GM23338 (cell line): ENCODE results near the gene BEGAIN. TPM values are rescaled to one million over a fixed set of nuclear protein-coding genes. Genes with fewer than 3 reads are reported as not detected.
A peak's percentile ranks its signal among the peaks of the same experiment; 100 is the strongest.

ENCODE experiments used
- ATAC-seq: fragments of 200-7000 bp; cut with Tn5 transposase; 3 replicates; pipeline ENCODE4 v1.9.1; 2020
- DNase-seq: peaks from one replicate; pipeline ENCODE4 v3.0.0-alpha.2; 2015; ENCODE audit warnings: low spot score
- H2AFZ ChIP-seq: fragments of 200-600 bp; sonication (generic); 2 replicates; pipeline ENCODE4 v1.8.0; 2016; ENCODE audit warnings: antibody characterized with exemption, mild to moderate bottlenecking, moderate library complexity
- H3F3A ChIP-seq: fragments of 200-600 bp; sonication (generic); replicated peaks from 2 replicates; pipeline ENCODE4 v1.8.0; 2017; ENCODE audit warnings: antibody characterized with exemption, mixed run types, low read depth
- H3K27ac ChIP-seq: fragments of 200-600 bp; sonication (generic); 2 replicates; pipeline ENCODE4 v1.6.1; 2016; ENCODE audit warnings: low read depth
- H3K27me3 ChIP-seq: fragments of 200-600 bp; sonication (generic); 2 replicates; pipeline ENCODE4 v1.8.0; 2016; ENCODE audit warnings: mild to moderate bottlenecking, mixed run types, moderate library complexity; ENCODE audit not compliant: insufficient read depth
- H3K36me3 ChIP-seq: fragments of 200-600 bp; sonication (generic); 2 replicates; pipeline ENCODE4 v1.8.0; 2016; ENCODE audit warnings: mild to moderate bottlenecking; ENCODE audit not compliant: insufficient read depth
- H3K4me1 ChIP-seq: fragments of 200-600 bp; sonication (generic); 2 replicates; pipeline ENCODE4 v1.8.0; 2016; ENCODE audit warnings: mild to moderate bottlenecking, moderate library complexity; ENCODE audit not compliant: insufficient read depth
- H3K4me2 ChIP-seq: fragments of 200-600 bp; sonication (generic); 2 replicates; pipeline ENCODE4 v1.7.1; 2017; ENCODE audit warnings: mixed run types
- H3K4me3 ChIP-seq: fragments of 200-600 bp; sonication (generic); 2 replicates; pipeline ENCODE4 v1.6.1; 2016; ENCODE audit warnings: mixed run types
- H3K79me2 ChIP-seq: fragments of 200-600 bp; sonication (generic); replicated peaks from 2 replicates; pipeline ENCODE4 v1.8.0; 2017; ENCODE audit warnings: mild to moderate bottlenecking; ENCODE audit not compliant: insufficient read depth
- H3K9me2 ChIP-seq: fragments of 200-600 bp; sonication (generic); 2 replicates; pipeline ENCODE4 v1.8.0; 2017; ENCODE audit not compliant: insufficient read depth
- H4K20me1 ChIP-seq: fragments of 200-600 bp; sonication (generic); replicated peaks from 2 replicates; pipeline ENCODE4 v1.8.0; 2017; ENCODE audit warnings: mild to moderate bottlenecking; ENCODE audit not compliant: insufficient read depth
- H3K27ac Mint-ChIP-seq: 2 replicates; pipeline ENCODE4 v1.8.0; 2020; ENCODE audit warnings: inconsistent platforms, mild to moderate bottlenecking, moderate library complexity, mixed read lengths
- H3K27me3 Mint-ChIP-seq: 3 replicates; pipeline ENCODE4 v1.8.0; 2022; ENCODE audit warnings: low read depth, mild to moderate bottlenecking, moderate library complexity, mixed read lengths, inconsistent platforms; ENCODE audit not compliant: insufficient read depth, poor library complexity
- H3K36me3 Mint-ChIP-seq: 3 replicates; pipeline ENCODE4 v1.8.0; 2021; ENCODE audit warnings: low read depth, mild to moderate bottlenecking, inconsistent platforms, moderate library complexity, mixed read lengths
- H3K4me1 Mint-ChIP-seq: 3 replicates; pipeline ENCODE4 v1.8.0; 2020; ENCODE audit warnings: mild to moderate bottlenecking, inconsistent platforms, mixed read lengths
- H3K4me3 Mint-ChIP-seq: 3 replicates; pipeline ENCODE4 v1.8.0; 2021; ENCODE audit warnings: moderate library complexity, mild to moderate bottlenecking, inconsistent platforms, mixed read lengths
- H3K9me3 Mint-ChIP-seq: 3 replicates; pipeline ENCODE4 v1.8.0; 2020; ENCODE audit warnings: moderate library complexity, mild to moderate bottlenecking, inconsistent platforms, mixed read lengths
- CREB1 ChIP-seq: fragments of 250-450 bp; sonication (Bioruptor Pico); IDR thresholded peaks from 2 replicates; pipeline ENCODE4 v1.5.0; 2020; ENCODE audit warnings: low read depth, mild to moderate bottlenecking, moderate library complexity
- EZH2 ChIP-seq: fragments of 200-600 bp; sonication (generic); IDR thresholded peaks from one replicate; pipeline ENCODE4 v1.8.0; 2017; ENCODE audit warnings: antibody characterized with exemption, mild to moderate bottlenecking, low read depth; ENCODE audit not compliant: unreplicated experiment
- ZNF114 ChIP-seq: fragments of 250-450 bp; sonication (Bioruptor Pico); IDR thresholded peaks from 2 replicates; pipeline ENCODE4 v1.5.0; 2020; ENCODE audit warnings: mild to moderate bottlenecking, moderate library complexity
- ZNF331 ChIP-seq: fragments of 250-450 bp; sonication (Bioruptor Pico); IDR thresholded peaks from 2 replicates; pipeline ENCODE4 v1.5.0; 2020; ENCODE audit warnings: low read depth, mild to moderate bottlenecking, moderate library complexity
- ZNF462 ChIP-seq: fragments of 250-450 bp; sonication (Bioruptor Pico); IDR thresholded peaks from 2 replicates; pipeline ENCODE4 v1.5.0; 2020; ENCODE audit warnings: mild to moderate bottlenecking, moderate library complexity
- polyA plus RNA-seq: library from polyadenylated mRNA; unstranded; fragments of >200 nt; fragmentation: Nextera tagmentation; extraction: Ambion mirVana; gene quantifications from 2 replicates; pipeline ENCODE4 v1.2.1, GENCODE V29; 2016
- total RNA-seq: library from RNA; depleted of rRNA; stranded (reverse); fragments of >200 nt; shearing (Covaris generic); gene quantifications from 2 replicates; pipeline ENCODE4 v1.2.3, GENCODE V29; 2014

BEGAIN gene
- total and polyA plus RNA-seq, 2 experiments from 2014 or later, result 0.60 to 2.4 TPM

GRCh38 chr14:100570726-100571454 is 16.3 kb downstream of the BEGAIN start (continued):
- TF ChIP-seq ZNF462 (CRISPR knock-in tag), result no peak
- TF ChIP-seq ZNF114 (CRISPR knock-in tag), result no peak
- no peak for TF ChIP-seq EZH2

GRCh38 chr14:100569734-100570286 is 17.4 kb downstream of the BEGAIN start:
- Mint-ChIP-seq H3K4me3 (peak overlapping the region; percentile 74), H3K9me3 (no peaks in the 10 kb centered on the region), H3K36me3 (no peaks in the 10 kb centered on the region), H3K27me3 (peaks cover 51% of the 10 kb centered on the region), H3K4me1 (peaks cover 24% of the 10 kb centered on the region), H3K27ac (no peak overlapping the region)
- H3F3A ChIP-seq, result no peaks in the 10 kb centered on the region
- H3K27me3 ChIP-seq, result peaks cover 46% of the 10 kb centered on the region
- no peaks in the 10 kb centered on the region for H4K20me1 ChIP-seq
- H3K79me2 ChIP-seq, result no peaks in the 10 kb centered on the region
- H3K9me2 ChIP-seq, result no peaks in the 10 kb centered on the region
- H3K4me2 ChIP-seq, result peak overlapping the region; percentile 87
- peak overlapping the region; percentile 86 for H2AFZ ChIP-seq
- H3K4me1 ChIP-seq, result peaks cover 17% of the 10 kb centered on the region
- H3K36me3 ChIP-seq, result no peaks in the 10 kb centered on the region
- no peak overlapping the region for H3K27ac ChIP-seq
- peak overlapping the region; percentile 73 for H3K4me3 ChIP-seq
- no peak for DNase-seq
- no peak for TF ChIP-seq ZNF331 (CRISPR knock-in tag)
- TF ChIP-seq CREB1 (CRISPR knock-in tag), result no peak
- no peak; the same call in 2 of the 3 replicates for ATAC-seq
